Measurements from ENCODE around the gene SYP.
A peak's percentile ranks its signal among the peaks of the same experiment; 100 is the strongest.

The SYP gene

DNA sequence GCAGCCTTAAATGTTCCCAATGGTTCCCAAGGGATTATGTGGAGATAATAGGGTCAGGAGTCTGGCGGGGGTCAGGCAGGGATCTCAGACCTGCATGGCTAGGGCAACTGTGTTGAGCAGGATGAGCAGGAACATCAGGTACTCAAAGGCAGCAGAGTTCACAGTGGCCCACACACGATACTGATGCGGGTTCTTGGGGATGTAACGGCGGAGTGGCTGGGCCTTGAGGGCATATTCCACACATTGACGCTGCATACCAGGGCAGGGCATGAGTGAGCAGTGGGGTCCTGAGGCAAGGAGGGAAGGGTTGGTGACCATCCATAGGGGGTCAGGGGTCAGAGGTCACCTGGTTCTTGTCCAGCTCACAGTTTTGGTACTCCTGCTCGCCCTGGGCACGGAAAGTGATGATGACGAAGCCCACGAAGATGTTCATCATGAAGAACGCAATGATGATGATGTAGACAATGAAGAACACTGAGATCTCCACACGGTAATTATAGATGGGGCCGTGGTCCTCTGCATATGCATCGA is 15.1 kb upstream of the SYP start:
- DNase-seq, result no peak

DNA sequence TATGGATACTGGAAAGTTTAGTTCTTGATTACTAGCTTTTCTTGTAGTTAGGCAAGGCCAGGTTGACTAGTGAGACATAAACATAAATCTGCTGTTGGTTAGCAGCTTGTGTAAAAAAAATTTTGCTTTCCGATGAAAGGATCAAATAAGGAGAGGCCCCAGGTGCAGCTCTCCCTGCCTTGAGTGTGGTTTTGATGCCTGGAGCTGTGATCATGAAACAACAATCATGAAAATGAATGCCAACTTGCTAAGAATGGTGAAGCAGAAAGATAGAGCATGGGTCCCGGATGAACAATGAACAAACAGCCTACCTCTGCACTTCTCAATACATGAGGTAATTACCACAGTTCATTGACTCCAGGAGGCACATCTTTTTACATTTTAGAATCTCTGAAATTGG is 14.4 kb upstream of the SYP start:
- DNase-seq, result no peak

- DNase-seq, result no peak
Observed at GRCh38 chrX:49212861-49213260, 12.9 kb upstream of the SYP start.

DNA sequence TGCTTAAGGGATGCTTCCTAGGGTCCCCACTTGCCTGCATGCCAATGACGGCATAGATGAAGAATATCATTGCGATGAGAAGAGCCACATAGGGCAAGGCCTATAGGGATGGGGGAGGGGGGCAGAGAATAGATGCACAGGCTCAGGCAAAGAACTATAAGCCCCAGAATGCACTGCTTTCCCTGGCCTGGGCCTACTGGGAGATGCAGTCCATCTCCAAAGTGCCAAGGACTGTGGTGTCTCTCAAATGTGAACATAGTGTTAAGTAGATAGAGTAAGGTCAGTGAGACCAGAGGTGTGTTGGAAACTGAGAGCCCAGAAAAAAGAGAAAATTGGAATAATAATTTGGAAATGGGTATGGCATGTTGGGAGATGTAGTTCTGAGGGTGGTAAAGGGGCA is 12.2 kb upstream of the SYP start:
- no peak for DNase-seq

DNA sequence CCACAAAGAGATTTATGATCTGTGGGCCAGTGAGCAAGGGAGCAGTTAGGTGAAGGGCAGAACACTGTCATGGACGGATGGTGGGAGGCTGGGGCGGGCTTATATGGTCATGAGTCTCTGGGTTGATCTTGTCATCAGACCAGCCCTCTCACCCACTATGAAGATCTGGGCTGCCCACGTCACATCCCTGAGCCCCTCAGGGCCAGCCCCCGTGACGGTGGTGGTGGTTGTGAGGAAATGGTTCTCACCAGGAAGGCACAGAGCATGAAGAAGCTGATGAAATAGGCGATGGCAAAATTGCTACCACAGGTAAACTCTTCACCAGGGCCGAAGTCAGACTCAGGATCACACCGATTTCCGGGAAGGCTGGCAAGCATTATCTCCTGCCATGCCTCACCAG is 11.1 kb upstream of the SYP start:
- no peak for DNase-seq

- DNase-seq, result no peak
Observed at GRCh38 chrX:49210406-49210805, 10.4 kb upstream of the SYP start.

GRCh38 chrX:49209434-49210251 is 9.7 kb upstream of the SYP start:
- DNase-seq, result no peak

GRCh38 chrX:49208399-49208798 is 8.4 kb upstream of the SYP start:
- DNase-seq, result no peak

- DNase-seq, result no peak
Observed at GRCh38 chrX:49206543-49206942, 6.5 kb upstream of the SYP start.

DNA sequence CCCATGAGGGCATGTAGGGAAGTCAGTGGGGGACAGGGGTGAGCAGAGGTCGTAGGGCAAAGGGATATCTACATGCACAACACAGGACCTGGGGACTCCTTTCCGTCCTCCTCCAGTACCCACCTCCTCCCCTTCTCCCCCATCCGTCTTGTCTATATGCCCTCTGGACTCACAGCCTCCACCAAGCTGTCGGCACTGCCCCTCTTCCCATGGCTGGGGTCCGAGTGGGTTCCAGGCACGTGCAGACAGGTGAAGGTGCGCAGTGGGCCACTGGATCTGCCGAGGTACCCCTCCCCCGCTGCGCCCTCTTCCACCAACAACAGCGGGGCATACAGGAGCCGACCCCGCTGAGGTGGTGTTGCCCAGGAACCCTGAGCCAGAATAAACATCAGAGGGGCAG is 5.5 kb upstream of the SYP start:
- DNase-seq, result no peak

- no peak for DNase-seq
Observed at GRCh38 chrX:49204709-49205108, 4.7 kb upstream of the SYP start.

DNA sequence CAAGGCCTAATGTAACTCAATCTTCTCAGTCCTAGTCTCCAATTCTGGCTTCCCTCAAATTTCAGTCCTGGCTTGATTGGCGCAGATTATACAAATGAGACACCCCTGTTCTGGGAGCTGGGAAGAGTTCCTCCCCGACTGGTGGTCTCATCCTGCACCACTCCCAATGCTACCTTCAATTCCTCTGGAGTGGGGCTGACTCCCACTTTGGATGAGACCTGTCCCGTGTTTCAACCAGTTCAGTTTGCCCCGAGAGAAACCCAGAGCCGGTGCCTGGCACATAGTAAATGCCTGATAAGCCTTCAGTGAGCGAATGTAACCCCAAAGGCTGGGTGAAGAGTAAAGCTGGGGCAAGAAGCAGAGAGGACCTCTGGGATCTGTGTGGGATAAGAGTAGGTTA is 4.0 kb upstream of the SYP start:
- DNase-seq, result no peak

DNA sequence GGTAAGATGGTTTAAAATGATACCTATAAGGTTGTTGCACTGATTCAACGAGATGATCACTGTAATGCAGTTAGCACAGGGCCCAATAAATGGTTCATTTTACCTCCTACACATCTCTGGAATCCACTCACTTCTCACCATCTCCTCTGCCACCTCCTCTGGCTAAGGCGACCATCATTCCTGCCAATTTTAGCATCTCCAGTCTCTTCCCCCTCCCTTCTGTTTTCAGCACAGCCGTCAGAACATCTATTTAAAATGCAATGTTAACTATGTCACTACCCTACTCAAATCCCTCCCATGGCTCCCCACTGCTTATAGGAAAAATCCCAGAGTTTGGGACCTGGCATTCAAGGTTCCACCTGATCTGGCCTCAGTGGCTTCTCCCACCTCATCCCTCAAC is 3.5 kb upstream of the SYP start:
- DNase-seq, result no peak

DNA sequence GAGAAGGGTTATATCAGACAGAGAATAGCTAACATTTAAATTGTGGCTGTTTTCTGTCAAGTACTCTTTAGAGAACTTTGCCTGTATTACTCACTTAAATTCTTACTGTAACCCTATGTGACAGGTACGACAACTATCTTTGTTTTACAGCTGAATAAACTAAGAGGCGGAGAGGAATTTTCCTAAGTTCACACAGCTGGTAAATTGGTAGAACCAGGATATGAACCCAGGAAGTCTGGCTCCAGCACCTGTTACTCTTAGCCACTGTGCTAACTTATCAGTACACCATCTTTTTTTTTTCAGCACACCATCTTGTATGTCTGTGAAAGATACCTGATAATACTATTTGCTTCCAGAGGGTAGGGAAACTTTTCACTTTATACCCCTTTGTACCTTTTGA is 2.0 kb upstream of the SYP start:
- no peak for DNase-seq

DNA sequence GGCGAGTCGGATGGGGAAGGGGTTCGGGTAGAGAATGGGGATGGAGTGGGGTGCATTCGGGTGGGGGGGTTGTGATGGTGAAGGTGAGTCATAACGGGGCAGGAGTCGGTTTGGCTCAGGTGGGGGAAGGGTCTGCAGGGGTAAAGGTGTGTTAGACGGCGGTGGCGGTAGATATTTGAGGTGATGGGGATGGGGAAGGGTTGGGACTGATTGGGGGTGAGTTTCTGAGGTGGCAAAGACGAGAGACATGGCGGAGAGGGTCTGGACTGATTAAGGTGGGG is 738 bp downstream of the SYP start:
- DNase-seq, result no peak

DNA sequence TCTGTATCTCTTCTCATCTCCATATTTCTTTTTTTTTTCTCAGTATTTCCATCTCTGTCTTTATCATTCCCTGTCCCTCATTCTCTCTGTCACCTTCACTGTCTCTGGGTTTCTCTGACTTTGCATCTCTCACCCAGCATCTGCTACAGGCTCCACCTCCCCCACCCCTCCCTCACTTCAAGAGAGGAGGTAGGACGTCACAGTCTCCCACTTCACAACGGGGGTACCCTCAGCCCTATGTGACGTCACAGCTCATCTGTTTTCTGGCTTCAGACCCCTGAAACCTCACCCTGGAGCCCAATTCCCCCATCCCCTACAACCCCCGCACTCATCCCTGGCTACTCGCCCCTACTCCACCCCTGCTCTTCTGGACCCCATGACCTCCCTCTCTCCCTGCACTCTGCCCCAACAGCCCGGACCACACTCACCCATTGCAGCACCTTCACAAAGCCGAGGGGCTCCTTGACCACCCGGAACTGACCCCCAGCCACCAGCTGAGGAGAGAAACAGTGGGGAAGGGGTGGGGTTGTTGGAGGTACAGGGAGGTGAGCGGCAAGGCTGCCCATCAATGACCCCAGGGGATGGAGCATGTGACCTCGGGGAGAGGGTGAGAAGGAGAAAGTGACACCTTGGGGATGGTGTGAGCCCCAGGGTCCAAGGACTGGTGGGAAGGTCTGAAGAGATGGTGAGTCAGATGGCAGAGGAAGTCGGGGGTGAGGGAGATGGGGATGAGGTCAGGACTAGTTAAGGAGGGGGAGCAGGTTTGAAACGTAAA is 1.3 kb downstream of the SYP start:
- no peak for DNase-seq

DNA sequence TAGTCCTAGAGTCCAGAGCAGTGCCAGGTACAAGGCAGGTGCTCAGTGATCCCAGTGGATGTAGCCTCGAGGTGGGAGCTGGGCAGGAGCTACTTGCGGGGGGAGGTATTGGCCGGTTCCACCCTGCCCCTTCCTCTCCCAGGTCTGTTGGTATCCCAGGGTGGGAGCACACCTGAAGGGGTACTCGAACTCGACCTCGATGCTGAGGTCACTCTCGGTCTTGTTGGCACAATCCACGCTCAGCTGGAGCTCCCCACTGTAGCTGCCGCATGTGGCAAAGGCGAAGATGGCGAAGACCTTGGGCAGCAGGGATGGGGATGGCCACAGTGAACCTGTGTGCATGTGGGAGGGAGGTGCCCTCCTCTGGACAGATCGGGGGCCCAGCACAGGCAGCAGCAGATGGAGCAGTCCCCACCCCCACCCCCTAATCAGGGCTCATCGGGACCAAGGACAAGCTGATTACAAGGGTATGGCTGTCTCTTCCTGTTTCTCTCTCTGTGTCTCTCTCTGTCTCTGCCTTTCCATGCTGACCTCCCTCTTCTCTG is 2.4 kb downstream of the SYP start:
- no peak for DNase-seq

- DNase-seq, result no peak
Observed at GRCh38 chrX:49193542-49193964, 6.4 kb downstream of the SYP start.

- peak in 1 of 2 donors; percentile 42 for DNase-seq
Observed at GRCh38 chrX:49192722-49193328, 7.2 kb downstream of the SYP start.

DNA sequence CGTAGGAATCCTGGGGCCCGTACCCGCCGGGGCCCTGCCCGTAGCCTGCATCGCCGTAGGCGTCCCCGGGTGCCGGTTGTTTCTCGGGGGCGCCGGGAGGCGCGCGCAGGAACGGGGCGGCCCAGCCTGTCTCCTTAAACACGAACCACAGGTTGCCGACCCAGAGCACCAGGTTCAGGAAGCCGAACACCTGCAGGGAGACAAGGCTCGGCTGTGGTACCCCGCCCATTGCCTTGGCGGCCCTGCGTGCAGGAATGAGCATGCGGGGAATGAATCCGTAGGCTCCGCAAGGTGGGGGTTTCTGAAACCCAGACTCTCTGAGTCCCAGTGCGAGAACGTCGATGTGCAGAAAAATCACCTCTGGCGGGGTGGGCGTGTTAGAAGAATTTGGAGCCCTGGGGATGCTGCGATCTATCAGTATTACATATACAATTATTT is 8.4 kb downstream of the SYP start:
- DNase-seq, result no peak

GRCh38 chrX:49190821-49191573 is 9.0 kb downstream of the SYP start:
- DNase-seq, result peak; percentile 68

- DNase-seq, result no peak
Observed at GRCh38 chrX:49189606-49190005, 10.4 kb downstream of the SYP start.
